NCI-H774 (cell line): ENCODE data around the gene CD3E.
A peak's percentile ranks its signal among the peaks of the same experiment; 100 is the strongest.

Experiments used
- DNase-seq: peaks from one replicate; lab custom pipeline; 2025; lab: John Stamatoyannopoulos, UW

The CD3E gene

GRCh38 chr11:118304568-118305248 is at the start of gene CD3E:
Gene CD3E (plus strand): TSS chr11:118304730. CDS start chr11:118304953, 223 bp downstream.
- no peak for DNase-seq

DNA sequence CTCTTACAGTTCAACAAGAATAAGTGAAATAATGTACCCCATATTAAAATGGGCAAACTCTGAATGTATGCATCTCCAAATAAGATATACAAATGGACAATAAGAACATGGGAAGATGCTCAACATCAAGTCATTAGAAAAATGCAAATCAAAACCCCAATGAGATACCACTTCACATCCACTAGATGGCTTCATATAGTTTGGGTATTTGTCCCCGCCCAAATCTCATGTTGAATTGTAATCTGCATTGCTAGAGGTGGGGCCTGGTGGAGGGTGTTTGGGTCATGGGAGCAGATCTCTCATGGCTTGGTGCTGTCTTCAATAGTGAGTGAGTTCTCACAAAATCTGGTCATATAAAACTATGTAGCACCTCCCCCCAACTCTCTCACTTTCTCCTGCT is 46.1 kb upstream of the CD3E start:
- no peak for DNase-seq

GRCh38 chr11:118259138-118259537 is 45.4 kb upstream of the CD3E start:
- DNase-seq, result no peak

DNA sequence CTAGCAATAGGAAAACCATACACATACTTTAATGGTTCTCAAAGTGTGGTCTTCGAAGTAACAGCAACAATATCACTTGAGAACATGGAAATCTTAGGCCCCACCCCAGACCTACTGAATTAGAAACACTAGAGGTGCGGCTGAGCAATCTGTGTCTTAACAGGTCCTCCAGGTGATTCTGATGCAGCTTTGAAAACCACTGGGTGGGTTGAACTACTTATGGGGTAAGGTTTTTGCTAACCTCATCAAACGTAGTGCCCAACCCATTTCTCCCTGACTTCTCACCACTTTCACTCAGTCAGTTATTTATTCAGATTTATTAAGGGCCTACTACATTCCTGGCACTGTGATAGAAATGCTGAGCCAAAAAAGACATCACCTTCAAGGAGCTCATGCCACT is 44.2 kb upstream of the CD3E start:
- no peak for DNase-seq

DNA sequence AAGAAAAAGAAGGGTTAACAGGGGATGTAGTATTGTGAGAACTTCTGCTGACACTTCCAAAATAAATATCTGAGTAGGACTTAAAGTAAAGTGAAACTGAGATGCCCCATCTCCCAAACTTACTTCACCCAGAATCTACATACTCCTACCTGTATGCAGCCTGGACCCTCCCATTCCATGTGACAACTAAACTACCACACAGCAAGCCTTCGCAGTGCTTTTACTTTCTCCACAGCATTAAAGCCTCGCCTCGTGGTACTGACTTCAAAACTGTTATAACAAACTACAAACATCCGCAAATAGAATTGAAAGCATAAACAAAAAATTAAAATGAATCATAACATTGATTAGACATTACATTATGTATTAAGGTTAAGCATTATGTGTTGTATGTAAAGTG is 41.4 kb upstream of the CD3E start:
- DNase-seq, result no peak

DNA sequence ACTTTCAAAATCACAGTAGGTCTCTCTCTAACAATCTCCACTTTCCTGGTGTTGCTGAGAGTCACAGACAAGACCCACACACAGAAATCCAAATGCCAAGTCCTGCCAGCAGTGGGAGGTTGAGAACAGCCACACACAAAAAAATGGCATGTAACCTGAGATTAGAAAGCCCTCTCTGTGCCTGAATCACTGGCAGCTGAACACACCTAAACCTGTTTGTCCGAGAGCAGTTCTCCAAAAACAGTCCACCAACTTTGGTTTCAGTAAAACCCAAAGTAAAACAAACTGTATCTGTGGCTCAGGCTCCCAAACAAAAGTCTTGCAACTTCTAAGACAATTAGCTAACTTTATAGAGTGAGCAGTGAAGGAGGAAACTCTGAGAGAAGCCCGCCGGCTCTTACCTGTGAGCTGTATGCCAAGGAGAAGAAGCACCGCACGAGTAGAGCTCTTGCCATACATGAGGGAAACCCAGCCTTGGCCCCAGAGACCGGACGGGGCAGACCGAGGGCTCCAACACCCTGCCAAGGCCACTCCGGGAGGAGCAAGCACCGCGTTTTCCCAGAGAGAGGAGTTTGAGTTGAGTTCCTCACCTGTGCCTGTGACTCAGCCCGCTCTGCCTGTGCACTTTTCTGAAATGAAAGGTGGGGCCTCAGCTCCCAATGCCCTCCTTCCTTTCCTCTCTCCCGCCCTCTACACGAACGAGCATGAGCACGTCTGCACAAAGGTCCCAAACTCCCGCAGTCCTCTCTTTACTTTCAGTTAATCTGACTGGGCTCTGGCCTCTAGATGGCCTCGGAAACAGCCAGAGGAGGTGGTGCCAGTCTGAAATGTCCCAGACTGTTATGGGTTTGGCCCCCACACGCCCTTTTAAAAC is 40.6 kb upstream of the CD3E start, which contains the start of gene MPZL2:
MPZL2 (minus strand) TSS at position 603 of the 874 bp plus-strand sequence; CDS start at position 459, 144 bp downstream.
- DNase-seq, result peak; percentile 21

- no peak for DNase-seq
Observed at GRCh38 chr11:118264569-118265465, 39.7 kb upstream of the CD3E start.

GRCh38 chr11:118265954-118266353 is 38.6 kb upstream of the CD3E start:
- DNase-seq, result no peak

DNA sequence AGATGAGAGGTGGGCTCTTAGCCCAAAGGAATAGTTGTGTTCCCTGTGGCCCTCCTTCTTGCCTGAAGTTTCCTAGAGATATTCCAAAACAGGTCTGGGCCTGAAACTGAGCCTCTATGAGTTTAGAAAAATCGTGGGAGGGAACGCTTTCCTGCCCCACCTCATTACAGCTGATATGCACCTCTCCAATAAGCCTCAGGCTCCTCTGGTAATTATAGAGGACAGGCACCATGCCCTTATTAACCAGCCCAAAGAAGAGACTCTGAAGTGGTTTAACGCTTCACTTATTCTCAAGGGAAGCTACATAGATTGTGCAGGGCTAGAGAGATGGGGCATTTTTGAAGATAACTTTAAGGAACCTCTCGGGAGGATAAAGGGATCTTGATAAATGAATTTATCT is 37.0 kb upstream of the CD3E start:
- DNase-seq, result no peak

DNA sequence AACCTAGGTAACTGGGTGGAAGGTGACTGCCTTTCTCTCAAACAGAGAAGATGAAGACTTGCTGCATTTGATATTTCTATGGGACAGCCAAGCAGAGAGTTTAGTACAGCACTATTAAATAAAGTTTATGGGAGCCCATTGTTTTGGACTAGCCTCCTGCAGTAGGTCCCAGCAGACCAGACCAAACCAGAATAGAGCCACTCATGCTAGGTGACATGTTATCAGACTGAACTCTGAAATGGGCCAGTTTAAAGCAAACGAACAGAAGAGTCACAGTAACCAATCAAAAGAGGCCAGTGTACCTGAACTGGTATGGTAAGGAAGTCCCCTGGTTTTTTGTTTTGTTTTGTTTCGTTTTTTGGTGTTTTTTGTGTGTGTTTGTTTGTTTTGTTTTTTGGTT is 32.5 kb upstream of the CD3E start:
- no peak for DNase-seq

DNA sequence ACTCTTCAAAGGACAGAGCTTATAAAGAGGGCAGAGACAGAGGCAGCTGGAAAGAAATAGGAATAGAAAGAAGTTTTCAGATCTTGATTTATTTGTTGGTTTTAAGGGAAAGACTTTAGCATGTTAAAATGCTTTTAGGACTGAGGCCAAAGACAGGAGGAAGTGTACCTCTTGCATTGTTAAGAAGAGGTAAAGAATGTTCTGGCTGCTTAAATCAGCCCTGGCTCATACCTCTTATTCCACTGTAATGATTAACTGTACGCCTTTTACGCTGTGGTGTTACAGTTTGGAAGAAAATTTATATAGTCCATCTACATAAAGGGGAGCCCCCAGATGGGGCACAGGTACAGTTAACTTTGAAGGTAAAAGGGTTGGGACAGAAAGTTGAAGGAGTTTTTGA is 30.3 kb upstream of the CD3E start:
- no peak for DNase-seq

GRCh38 chr11:118275176-118275575 is 29.4 kb upstream of the CD3E start:
- DNase-seq, result no peak

- no peak for DNase-seq
Observed at GRCh38 chr11:118276422-118276821, 28.1 kb upstream of the CD3E start.

DNA sequence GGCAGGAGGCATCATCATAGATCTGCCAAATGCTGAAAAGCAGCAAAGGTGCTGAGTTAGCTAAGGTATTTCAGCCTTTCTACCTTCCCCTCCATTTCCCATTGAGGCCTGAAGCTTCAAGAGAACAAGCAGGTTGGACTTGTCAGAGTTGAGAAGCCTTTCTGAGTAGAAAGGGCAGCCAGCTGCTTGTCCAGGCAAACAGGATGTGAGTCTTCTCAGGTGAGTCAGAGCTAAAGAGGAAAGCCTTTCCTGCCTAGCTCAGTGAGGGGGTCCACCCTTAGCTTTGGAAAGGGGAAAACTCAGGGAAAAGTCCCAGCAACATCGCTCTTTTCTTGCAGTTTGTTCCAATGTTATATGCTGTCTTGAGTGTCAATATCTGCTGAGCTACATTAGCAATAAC is 27.2 kb upstream of the CD3E start:
- DNase-seq, result no peak

DNA sequence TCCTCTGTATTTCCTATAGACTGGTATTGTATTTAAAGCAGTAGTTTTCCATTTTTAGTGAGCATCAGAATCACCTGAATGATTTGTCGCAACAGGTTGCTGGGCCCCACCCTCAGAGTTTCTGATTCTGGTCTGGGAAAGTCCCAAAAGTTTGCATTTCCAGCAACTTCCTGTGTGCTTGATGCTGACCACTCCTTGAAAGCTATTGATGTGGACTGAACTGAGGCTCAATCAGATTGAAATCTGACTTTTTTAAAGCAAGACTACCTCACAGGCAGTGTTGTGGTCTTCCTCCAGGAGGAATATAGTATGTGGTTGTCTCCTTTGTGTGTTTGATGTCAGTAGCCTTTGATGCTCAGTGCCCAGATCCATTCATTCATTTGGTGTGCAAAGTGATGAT is 23.2 kb upstream of the CD3E start:
- DNase-seq, result no peak

GRCh38 chr11:118282606-118283005 is 21.9 kb upstream of the CD3E start:
- DNase-seq, result no peak

GRCh38 chr11:118283037-118283636 is 21.4 kb upstream of the CD3E start:
- DNase-seq, result no peak

- no peak for DNase-seq
Observed at GRCh38 chr11:118283756-118284350, 20.7 kb upstream of the CD3E start.

- no peak for DNase-seq
Observed at GRCh38 chr11:118286545-118286944, 18.0 kb upstream of the CD3E start.

DNA sequence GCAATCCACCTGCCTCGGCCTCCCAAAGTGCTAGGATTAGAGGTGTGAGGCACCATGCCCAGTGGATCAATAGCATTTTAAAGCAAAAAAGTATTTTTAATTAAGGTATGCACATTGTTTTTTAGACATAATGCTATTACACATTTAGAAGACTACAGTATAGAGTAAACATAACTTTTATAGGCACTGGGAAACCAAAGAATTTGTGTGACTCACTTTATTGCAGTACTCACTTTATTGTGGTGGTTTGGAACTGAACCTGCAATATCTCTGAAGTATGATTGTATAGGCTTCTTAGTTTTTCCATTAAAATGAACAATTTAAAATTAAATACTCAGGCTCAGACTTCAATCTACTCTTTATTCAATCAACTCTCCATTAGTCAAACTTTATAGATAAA is 17.5 kb upstream of the CD3E start:
- no peak for DNase-seq

GRCh38 chr11:118289401-118289800 is 15.1 kb upstream of the CD3E start:
- DNase-seq, result no peak
